PC-3 (cell line): ENCODE results near the gene SPOP. TPM values are rescaled to one million over a fixed set of nuclear protein-coding genes. Genes with fewer than 3 reads are reported as not detected.

ENCODE experiments used
- ATAC-seq: fragments of 200-7000 bp; cut with Tn5 transposase; 2 replicates; pipeline ENCODE4 v1.9.1; 2020; ENCODE audit warnings: mild to moderate bottlenecking, moderate library complexity
- BruUV-seq: library from RNA; stranded (reverse); fragments of 400-500 nt; replicated peaks from 2 replicates; lab custom pipeline; 2021; lab: Mats Ljungman, UMichigan
- CTCF ChIA-PET: fragments of 300-600 bp; sonication (Branson Sonifier 250); formaldehyde crosslinking; loops from one replicate; lab custom pipeline; 2022; ENCODE audit warnings: antibody characterized with exemption; lab: Charles Lee
- POLR2A ChIA-PET: fragments of 300-600 bp; sonication (Branson Sonifier 250); formaldehyde crosslinking; loops from one replicate; lab custom pipeline; 2022; ENCODE audit warnings: antibody characterized with exemption; ENCODE audit not compliant: unreplicated experiment; lab: Charles Lee
- DNase-seq: peaks from one replicate; pipeline ENCODE4 v3.0.0-alpha.2; 2015
- H2AFZ ChIP-seq: fragments of 300-600 bp; sonication (generic); 2 replicates; pipeline ENCODE4 v1.6.0; 2016; ENCODE audit warnings: antibody characterized with exemption, low read length
- H3F3A ChIP-seq: fragments of 300-600 bp; sonication (generic); one replicate; pipeline ENCODE4 v1.6.0; 2017; ENCODE audit warnings: antibody characterized with exemption, low read length, control low read depth, mild to moderate bottlenecking; ENCODE audit not compliant: unreplicated experiment
- H3K27ac ChIP-seq: fragments of 300-600 bp; sonication (generic); 2 replicates; pipeline ENCODE4 v1.5.1; 2016; ENCODE audit warnings: mild to moderate bottlenecking, low read length
- H3K27me3 ChIP-seq: fragments of 300-600 bp; sonication (generic); 2 replicates; pipeline ENCODE4 v1.6.1; 2016; ENCODE audit warnings: low read length, mixed read lengths
- H3K36me3 ChIP-seq: fragments of 300-600 bp; sonication (generic); 2 replicates; pipeline ENCODE4 v1.6.1; 2016; ENCODE audit warnings: low read depth, mixed run types, low read length, mixed read lengths
- H3K4me1 ChIP-seq: fragments of 300-600 bp; sonication (generic); 2 replicates; pipeline ENCODE4 v1.5.1; 2016; ENCODE audit warnings: low read length; ENCODE audit not compliant: insufficient read depth
- H3K4me2 ChIP-seq: fragments of 300-600 bp; sonication (generic); 2 replicates; pipeline ENCODE4 v1.6.0; 2016; ENCODE audit warnings: low read length
- H3K4me3 ChIP-seq: fragments of 300-600 bp; sonication (generic); 2 replicates; pipeline ENCODE4 v1.5.1; 2016; ENCODE audit warnings: mild to moderate bottlenecking, low read length, mixed read lengths
- H3K79me2 ChIP-seq: fragments of 300-600 bp; sonication (generic); 2 replicates; pipeline ENCODE4 v1.6.1; 2017; ENCODE audit warnings: low read length, mixed read lengths
- H3K9ac ChIP-seq: fragments of 300-600 bp; sonication (generic); 2 replicates; pipeline ENCODE4 v1.6.0; 2016; ENCODE audit warnings: mild to moderate bottlenecking, low read length
- H3K9me2 ChIP-seq: fragments of 300-600 bp; sonication (generic); replicated peaks from 2 replicates; pipeline ENCODE4 v1.6.1; 2016; ENCODE audit warnings: mixed run types, low read length, mixed read lengths
- H3K9me3 ChIP-seq: fragments of 300-600 bp; sonication (generic); 2 replicates; pipeline ENCODE4 v1.6.1; 2016; ENCODE audit warnings: low read length, mixed read lengths
- H4K20me1 ChIP-seq: fragments of 300-600 bp; sonication (generic); 2 replicates; pipeline ENCODE4 v1.6.1; 2016; ENCODE audit warnings: low read length, mixed read lengths
- EZH2 ChIP-seq: fragments of 300-600 bp; sonication (generic); IDR thresholded peaks from one replicate; pipeline ENCODE4 v1.6.1; 2017; ENCODE audit warnings: antibody characterized with exemption, mild to moderate bottlenecking, low read length; ENCODE audit not compliant: unreplicated experiment
- EZH2phosphoT487 ChIP-seq: fragments of 300-600 bp; sonication (generic); IDR thresholded peaks from 2 replicates; pipeline ENCODE4 v1.6.1; 2018; ENCODE audit warnings: mild to moderate bottlenecking, antibody characterized with exemption, low read length, borderline replicate concordance
- intact Hi-C: fragments of 100-400 bp; cut with micrococcal nuclease; formaldehyde crosslinking; loops from 2 replicates; pipeline ENCODE4 v1.9.0; 2023
- total RNA-seq: library from RNA; depleted of rRNA; stranded (reverse); fragments of >200 nt; gene quantifications from 2 replicates; pipeline ENCODE4 v1.2.3, GENCODE V29; 2014
- TF ChIP-seq, protein P1 (sequence below): fragments of 300-600 bp; sonication (generic); conservative IDR thresholded peaks from 2 replicates; pipeline ENCODE4 v1.5.1; 2017; ENCODE audit warnings: antibody characterized with exemption, low read depth, mild to moderate bottlenecking, low read length

The SPOP gene
- total RNA-seq, 1 experiment from 2014 or later: 54.7 TPM

- no peak for TF ChIP-seq EZH2
- no peak for TF ChIP-seq EZH2phosphoT487
- TF ChIP-seq, protein P1, sequence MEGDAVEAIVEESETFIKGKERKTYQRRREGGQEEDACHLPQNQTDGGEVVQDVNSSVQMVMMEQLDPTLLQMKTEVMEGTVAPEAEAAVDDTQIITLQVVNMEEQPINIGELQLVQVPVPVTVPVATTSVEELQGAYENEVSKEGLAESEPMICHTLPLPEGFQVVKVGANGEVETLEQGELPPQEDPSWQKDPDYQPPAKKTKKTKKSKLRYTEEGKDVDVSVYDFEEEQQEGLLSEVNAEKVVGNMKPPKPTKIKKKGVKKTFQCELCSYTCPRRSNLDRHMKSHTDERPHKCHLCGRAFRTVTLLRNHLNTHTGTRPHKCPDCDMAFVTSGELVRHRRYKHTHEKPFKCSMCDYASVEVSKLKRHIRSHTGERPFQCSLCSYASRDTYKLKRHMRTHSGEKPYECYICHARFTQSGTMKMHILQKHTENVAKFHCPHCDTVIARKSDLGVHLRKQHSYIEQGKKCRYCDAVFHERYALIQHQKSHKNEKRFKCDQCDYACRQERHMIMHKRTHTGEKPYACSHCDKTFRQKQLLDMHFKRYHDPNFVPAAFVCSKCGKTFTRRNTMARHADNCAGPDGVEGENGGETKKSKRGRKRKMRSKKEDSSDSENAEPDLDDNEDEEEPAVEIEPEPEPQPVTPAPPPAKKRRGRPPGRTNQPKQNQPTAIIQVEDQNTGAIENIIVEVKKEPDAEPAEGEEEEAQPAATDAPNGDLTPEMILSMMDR: no peak
- H3K4me1 ChIP-seq: peaks cover 14% of the 10 kb centered on the region
- no peaks in the 10 kb centered on the region for H3K9me2 ChIP-seq
- peaks cover 8% of the 10 kb centered on the region; the same call in 1 of the 2 replicates for H3K36me3 ChIP-seq
- no peak overlapping the region for H3K4me2 ChIP-seq
- H3K4me3 ChIP-seq: no peak overlapping the region
- no peaks in the 10 kb centered on the region for H3F3A ChIP-seq
- H4K20me1 ChIP-seq: no peaks in the 10 kb centered on the region
- ATAC-seq: no peak
- no peaks in the 10 kb centered on the region for H3K9me3 ChIP-seq
- no peak overlapping the region for H3K9ac ChIP-seq
- H2AFZ ChIP-seq: no peak overlapping the region
- ChIA-PET CTCF (no interaction called here), POLR2A (no interaction called here)
- no peak for DNase-seq
- H3K27ac ChIP-seq: no peak overlapping the region
- no peaks in the 10 kb centered on the region for H3K79me2 ChIP-seq
- no TSS peak for BruUV-seq
- intact Hi-C loops: no loop called here
- H3K27me3 ChIP-seq: no peaks in the 10 kb centered on the region
These were observed 85.6 kb downstream of the SPOP start for GRCh38 chr17:49592263-49592662.

- ChIA-PET CTCF (interaction anchor here (0.6 kb wide), 1 partner anchor 12 kb away, joined by 3 read pairs; no protein-coding TSS in a partner anchor), POLR2A (no interaction called here)
- Histone ChIP-seq H2AFZ (no peak overlapping the region), H3K27me3 (no peaks in the 10 kb centered on the region), H3K4me1 (peaks cover 14% of the 10 kb centered on the region), H4K20me1 (no peaks in the 10 kb centered on the region), H3K79me2 (no peaks in the 10 kb centered on the region), H3F3A (no peaks in the 10 kb centered on the region), H3K9me2 (no peaks in the 10 kb centered on the region), H3K9ac (no peak overlapping the region), H3K4me2 (no peak overlapping the region), H3K36me3 (peaks cover under 1% of the 10 kb centered on the region; the same call in 1 of the 2 replicates), H3K27ac (no peak overlapping the region), H3K9me3 (no peaks in the 10 kb centered on the region), H3K4me3 (no peak overlapping the region)
- intact Hi-C loops: no loop called here
- TF ChIP-seq EZH2phosphoT487: no peak
- no peak for TF ChIP-seq EZH2
- TF ChIP-seq, protein P1: no peak
- BruUV-seq: no TSS peak
- ATAC-seq (no peak), DNase-seq (no peak)
These were observed 87.0 kb downstream of the SPOP start for GRCh38 chr17:49590874-49591273.

GRCh38 chr17:49589577-49589927, 88.3 kb downstream of the SPOP start:
- POLR2A ChIA-PET: interaction anchor here (0.6 kb wide), 2 partner anchors 87 to 222 kb away, joined by 3 to 10 read pairs; no protein-coding TSS in a partner anchor
- CTCF ChIA-PET: interaction anchor here (1.2 kb wide), 1 partner anchor 17 kb away, joined by 3 read pairs; no protein-coding TSS in a partner anchor
- no peak overlapping the region for H3K9ac ChIP-seq

More at GRCh38 chr17:49589577-49589927, 88.3 kb downstream of the SPOP start:
- TF ChIP-seq, protein P1: no peak
- no peak for TF ChIP-seq EZH2
- TF ChIP-seq EZH2phosphoT487: no peak
- BruUV-seq: no TSS peak
- Histone ChIP-seq H3K4me2 (no peak overlapping the region), H3K9me2 (no peaks in the 10 kb centered on the region), H4K20me1 (no peaks in the 10 kb centered on the region), H2AFZ (no peak overlapping the region), H3K4me3 (no peak overlapping the region), H3K27me3 (no peaks in the 10 kb centered on the region), H3K27ac (no peak overlapping the region; the same call in 1 of the 2 replicates), H3K9me3 (no peaks in the 10 kb centered on the region), H3K4me1 (peaks cover 14% of the 10 kb centered on the region), H3K79me2 (no peaks in the 10 kb centered on the region), H3F3A (no peaks in the 10 kb centered on the region), H3K36me3 (no peaks in the 10 kb centered on the region)
- ATAC-seq (no peak; the same call in 1 of the 2 replicates), DNase-seq (no peak)
- intact Hi-C loops: no loop called here
